HepG2 (cell line): ENCODE data around the gene DIPK1A. TPM values are rescaled to one million over a fixed set of nuclear protein-coding genes. Genes with fewer than 3 reads are reported as not detected.
A peak's percentile ranks its signal among the peaks of the same experiment; 100 is the strongest.

Source experiments
- ATAD3A ChIP-seq: sonication (generic); formaldehyde crosslinking; IDR thresholded peaks from 2 replicates; pipeline ENCODE4 v1.4.0; 2020; ENCODE audit warnings: missing genetic modification reagents
- CSRNP2 ChIP-seq: sonication (generic); formaldehyde crosslinking; conservative IDR thresholded peaks from 2 replicates; pipeline ENCODE4 v1.8.0; 2022; ENCODE audit warnings: low read depth, missing genetic modification reagents
- ERF ChIP-seq: IDR thresholded peaks from 2 replicates; pipeline ENCODE4 v1.6.1; 2018; ENCODE audit warnings: missing biosample characterization, missing genetic modification reagents
- MBNL3 ChIP-seq: fragments of 250-450 bp; sonication (Bioruptor Pico); conservative IDR thresholded peaks from 2 replicates; pipeline ENCODE4 v1.8.0; 2022; ENCODE audit warnings: mild to moderate bottlenecking, inconsistent platforms
- MIXL1 ChIP-seq: IDR thresholded peaks from 2 replicates; pipeline ENCODE4 v1.6.1; 2016
- MTERF4 ChIP-seq: sonication (generic); formaldehyde crosslinking; IDR thresholded peaks from 2 replicates; pipeline ENCODE4 v1.8.0; 2023; ENCODE audit warnings: mild to moderate bottlenecking, missing genetic modification reagents
- RBM39 ChIP-seq: fragments of 200-400 bp; formaldehyde crosslinking; IDR thresholded peaks from one replicate; pipeline ENCODE4 v1.6.1; 2018; ENCODE audit warnings: antibody characterized with exemption, mild to moderate bottlenecking, low read depth, low read length; ENCODE audit not compliant: poor library complexity, severe bottlenecking
- REPIN1 ChIP-seq: sonication (generic); formaldehyde crosslinking; IDR thresholded peaks from 2 replicates; pipeline ENCODE4 v1.8.0; 2022; ENCODE audit warnings: missing genetic modification reagents, low read depth, mild to moderate bottlenecking, borderline replicate concordance
- SKI ChIP-seq: fragments of 450-650 bp; IDR thresholded peaks from one replicate; pipeline ENCODE4 v1.6.1; 2018; ENCODE audit warnings: mild to moderate bottlenecking; ENCODE audit not compliant: partially characterized antibody
- SNAPC5 ChIP-seq: sonication (generic); formaldehyde crosslinking; IDR thresholded peaks from 2 replicates; pipeline ENCODE4 v1.8.1; 2023; ENCODE audit warnings: mild to moderate bottlenecking, missing genetic modification reagents, borderline replicate concordance
- SOX5 ChIP-seq: IDR thresholded peaks from 2 replicates; pipeline ENCODE4 v1.6.1; 2016; ENCODE audit warnings: borderline replicate concordance
- SP1 ChIP-seq, 2 experiments: fragments of 450-650 bp in 1 of 2; sonication (generic) in 1 of 2; formaldehyde crosslinking in 1 of 2; IDR thresholded peaks; 2 replicates each; pipeline versions ENCODE4 v1.4.0 to v1.6.1; 2016 to 2020; ENCODE audit warnings: missing genetic modification reagents in 1 of 2
- U2AF1 ChIP-seq: fragments of 200-400 bp; formaldehyde crosslinking; optimal IDR thresholded peaks from 2 replicates; pipeline ENCODE3; 2017; ENCODE audit warnings: mild to moderate bottlenecking, low read depth, low read length
- YEATS4 ChIP-seq: sonication (generic); formaldehyde crosslinking; IDR thresholded peaks from 2 replicates; pipeline ENCODE4 v1.4.0; 2020; ENCODE audit warnings: missing genetic modification reagents, borderline replicate concordance
- ZFP36 ChIP-seq: fragments of 150-350 bp; IDR thresholded peaks from 2 replicates; pipeline ENCODE4 v1.6.1; 2018; ENCODE audit warnings: borderline replicate concordance, low read length, low read depth; ENCODE audit not compliant: partially characterized antibody
- ZHX2 ChIP-seq, 2 experiments: sonication (generic) in 1 of 2; formaldehyde crosslinking in 1 of 2; IDR thresholded peaks; 2 replicates each; pipeline versions ENCODE4 v1.6.1 to v1.9.0; 2014 to 2022; ENCODE audit warnings: antibody characterized with exemption in 1 of 2, borderline replicate concordance in 1 of 2, inconsistent platforms in 1 of 2, low read depth in 1 of 2, missing genetic modification reagents in 1 of 2
- ZNF451 ChIP-seq: sonication (generic); formaldehyde crosslinking; IDR thresholded peaks from 2 replicates; pipeline ENCODE4 v1.5.0; 2020; ENCODE audit warnings: mild to moderate bottlenecking, missing genetic modification reagents
- ZNF552 ChIP-seq: sonication (generic); formaldehyde crosslinking; IDR thresholded peaks from 2 replicates; pipeline ENCODE4 v1.9.0; 2022; ENCODE audit warnings: missing genetic modification reagents, mild to moderate bottlenecking, borderline replicate concordance
- ZNF567 ChIP-seq: sonication (generic); formaldehyde crosslinking; IDR thresholded peaks from 2 replicates; pipeline ENCODE4 v1.8.1; 2023; ENCODE audit warnings: mild to moderate bottlenecking, missing genetic modification reagents, borderline replicate concordance
- ZNF572 ChIP-seq: sonication (generic); formaldehyde crosslinking; IDR thresholded peaks from 2 replicates; pipeline ENCODE4 v1.5.1; 2020; ENCODE audit warnings: mild to moderate bottlenecking, missing genetic modification reagents
- polyA plus RNA-seq, 8 experiments: library from polyadenylated mRNA; depleted of rRNA in 3 of 8; stranded (reverse) in 7 of 8; unstranded in 1 of 8; fragments of >200 nt; fragmentation: Illumina TruSeq in 4 of 8; extraction: Trizol in 4 of 8; gene quantifications; 2 replicates each; pipeline versions ENCODE4 v1.2.1 to v1.2.3, GENCODE V29; 2011 to 2016; ENCODE audit warnings: low read depth in 4 of 8, missing spikeins in 1 of 8, mixed read lengths in 1 of 8; ENCODE audit not compliant: insufficient read depth in 1 of 8
- total RNA-seq, 5 experiments: library from RNA; depleted of rRNA; stranded (reverse); fragments of >200 nt; fragmentation: Illumina TruSeq; extraction: Trizol; gene quantifications; 2 replicates each; pipeline ENCODE4 v1.2.3, GENCODE V29; 2016; ENCODE audit warnings: low read depth in 1 of 5

The DIPK1A gene
- total and polyA plus RNA-seq, 2 of the 13 experiments (the other 11 are each of a cell fraction or from before 2014, with no cell fraction given), result 8.4 TPM

- TF ChIP-seq MTERF4 (CRISPR knock-in tag) (peak; percentile 2; the same call in 1 of the 2 replicates), ZNF451 (no peak), RBM39 (peak; percentile 39), U2AF1 (no peak), CSRNP2 (CRISPR knock-in tag) (no peak), ZFP36 (peak; percentile 6), ERF (CRISPR knock-in tag) (0 out of 2 replicates have a peak, but pooled peaks have one; percentile 6), MBNL3 (CRISPR knock-in tag) (no peak), ZNF552 (CRISPR knock-in tag) (no peak), SKI (no peak), ZHX2 (IDR thresholded peaks at IDR 0.05; ENCODE audit: low read depth) (no peak), ZHX2 (CRISPR knock-in tag; IDR thresholded peaks at IDR 0.05; ENCODE audit: borderline replicate concordance) (no peak), YEATS4 (CRISPR knock-in tag) (peak; percentile 66; the same call in 1 of the 2 replicates), ZNF572 (CRISPR knock-in tag) (no peak), SNAPC5 (CRISPR knock-in tag) (no peak), SP1 (IDR thresholded peaks at IDR 0.05) (no peak), SP1 (CRISPR knock-in tag; IDR thresholded peaks at IDR 0.05) (no peak), MIXL1 (CRISPR knock-in tag) (no peak), SOX5 (CRISPR knock-in tag) (no peak), ZNF567 (CRISPR knock-in tag) (no peak), REPIN1 (CRISPR knock-in tag) (no peak), ATAD3A (CRISPR knock-in tag) (no peak)
Observed at GRCh38 chr1:92961896-92962752, 862 bp upstream of the DIPK1A start (continued).
